Progenitor cell of endocrine pancreas (in vitro differentiated cells): ENCODE measurements around the gene ARFGAP2. TPM values are rescaled to one million over a fixed set of nuclear protein-coding genes. Genes with fewer than 3 reads are reported as not detected.
A peak's percentile ranks its signal among the peaks of the same experiment; 100 is the strongest.

Experiments used
- DNase-seq: peaks from one replicate; pipeline ENCODE4 v3.0.0; 2021; ENCODE audit warnings: low spot score; ENCODE audit not compliant: unreplicated experiment
- H3K27ac Mint-ChIP-seq: 2 replicates; pipeline ENCODE4 v1.8.0; 2021; ENCODE audit warnings: mild to moderate bottlenecking, moderate library complexity, mixed read lengths
- H3K27me3 Mint-ChIP-seq: 2 replicates; pipeline ENCODE4 v1.8.0; 2021; ENCODE audit warnings: mixed read lengths
- H3K36me3 Mint-ChIP-seq: 2 replicates; pipeline ENCODE4 v1.8.0; 2022; ENCODE audit warnings: mixed read lengths; ENCODE audit not compliant: insufficient read depth
- H3K4me1 Mint-ChIP-seq: 2 replicates; pipeline ENCODE4 v1.8.0; 2021; ENCODE audit warnings: low read depth, mixed read lengths
- H3K4me3 Mint-ChIP-seq: 2 replicates; pipeline ENCODE4 v1.8.0; 2021; ENCODE audit warnings: low read depth, mild to moderate bottlenecking, moderate library complexity, mixed read lengths
- H3K9me3 Mint-ChIP-seq: 2 replicates; pipeline ENCODE4 v1.8.0; 2021; ENCODE audit warnings: low read depth, mixed read lengths
- CTCF ChIP-seq: fragments of 200-600 bp; sonication (generic); IDR thresholded peaks from one replicate; pipeline ENCODE4 v1.5.0; 2021; ENCODE audit warnings: antibody characterized with exemption, mild to moderate bottlenecking; ENCODE audit not compliant: unreplicated experiment
- total RNA-seq: library from RNA; stranded (reverse); gene quantifications from 2 replicates; pipeline ENCODE4 v1.2.1, GENCODE V29; 2021

Gene ARFGAP2
- total RNA-seq, 1 donor from 2014 or later: 109 TPM

- no peak for DNase-seq
- Mint-ChIP-seq H3K36me3 (peaks cover 3% of the 10 kb centered on the region), H3K27ac (peak overlapping the region; percentile 15), H3K27me3 (no peaks in the 10 kb centered on the region), H3K9me3 (no peaks in the 10 kb centered on the region), H3K4me3 (no peak overlapping the region), H3K4me1 (no peaks in the 10 kb centered on the region)
- no peak for TF ChIP-seq CTCF
Measured at GRCh38 chr11:47143322-47143721, 33.4 kb downstream of the ARFGAP2 start.

GRCh38 chr11:47139878-47140277 lies 36.8 kb downstream of the ARFGAP2 start:
- no peaks in the 10 kb centered on the region for H3K4me1 Mint-ChIP-seq
- no peak for TF ChIP-seq CTCF
- H3K27me3 Mint-ChIP-seq: no peaks in the 10 kb centered on the region
- no peak for DNase-seq
- H3K27ac Mint-ChIP-seq: no peak overlapping the region
- H3K9me3 Mint-ChIP-seq: no peaks in the 10 kb centered on the region
- H3K4me3 Mint-ChIP-seq: no peak overlapping the region
- H3K36me3 Mint-ChIP-seq: peaks cover 13% of the 10 kb centered on the region

GRCh38 chr11:47137476-47137875 lies 39.2 kb downstream of the ARFGAP2 start:
- peaks cover 6% of the 10 kb centered on the region for H3K4me1 Mint-ChIP-seq
- H3K36me3 Mint-ChIP-seq: peaks cover 13% of the 10 kb centered on the region
- no peak overlapping the region for H3K4me3 Mint-ChIP-seq
- H3K9me3 Mint-ChIP-seq: no peaks in the 10 kb centered on the region
- DNase-seq: no peak
- TF ChIP-seq CTCF: no peak
- peak overlapping the region; percentile 46 for H3K27ac Mint-ChIP-seq
- H3K27me3 Mint-ChIP-seq: no peaks in the 10 kb centered on the region

- no peaks in the 10 kb centered on the region for H3K9me3 Mint-ChIP-seq
- no peak for DNase-seq
- no peaks in the 10 kb centered on the region for H3K27me3 Mint-ChIP-seq
- peaks cover 10% of the 10 kb centered on the region for H3K4me1 Mint-ChIP-seq
- TF ChIP-seq CTCF: no peak
- H3K27ac Mint-ChIP-seq: no peak overlapping the region
- H3K36me3 Mint-ChIP-seq: peaks cover 13% of the 10 kb centered on the region
- H3K4me3 Mint-ChIP-seq: no peak overlapping the region
Measured at GRCh38 chr11:47136921-47137320, 39.8 kb downstream of the ARFGAP2 start.

GRCh38 chr11:47136327-47136726 lies 40.4 kb downstream of the ARFGAP2 start:
- Mint-ChIP-seq H3K27me3 (no peaks in the 10 kb centered on the region), H3K36me3 (peaks cover 13% of the 10 kb centered on the region), H3K27ac (no peak overlapping the region), H3K4me3 (no peak overlapping the region), H3K4me1 (peaks cover 14% of the 10 kb centered on the region), H3K9me3 (no peaks in the 10 kb centered on the region)
- no peak for DNase-seq
- TF ChIP-seq CTCF: no peak
